Fibroblast of skin of back (primary cell): ENCODE results near the gene SPNS2. TPM values are rescaled to one million over a fixed set of nuclear protein-coding genes. Genes with fewer than 3 reads are reported as not detected.

Source experiments
- DNase-seq: peaks from one replicate; pipeline ENCODE4 v3.0.0-alpha.2; 2013
- polyA plus RNA-seq, 2 experiments: library from polyadenylated mRNA; unstranded; fragments of 120-200 nt; gene quantifications; one replicate each; pipeline ENCODE4 v1.2.1, GENCODE V29; 2013; ENCODE audit not compliant: insufficient read length in 2 of 2

The SPNS2 gene
- polyA plus RNA-seq (2013, experiment 1 of 2; ENCODE audit: insufficient read length): 0.24 TPM
- 0.16 TPM for polyA plus RNA-seq (2013, experiment 2 of 2; ENCODE audit: insufficient read length)

DNA sequence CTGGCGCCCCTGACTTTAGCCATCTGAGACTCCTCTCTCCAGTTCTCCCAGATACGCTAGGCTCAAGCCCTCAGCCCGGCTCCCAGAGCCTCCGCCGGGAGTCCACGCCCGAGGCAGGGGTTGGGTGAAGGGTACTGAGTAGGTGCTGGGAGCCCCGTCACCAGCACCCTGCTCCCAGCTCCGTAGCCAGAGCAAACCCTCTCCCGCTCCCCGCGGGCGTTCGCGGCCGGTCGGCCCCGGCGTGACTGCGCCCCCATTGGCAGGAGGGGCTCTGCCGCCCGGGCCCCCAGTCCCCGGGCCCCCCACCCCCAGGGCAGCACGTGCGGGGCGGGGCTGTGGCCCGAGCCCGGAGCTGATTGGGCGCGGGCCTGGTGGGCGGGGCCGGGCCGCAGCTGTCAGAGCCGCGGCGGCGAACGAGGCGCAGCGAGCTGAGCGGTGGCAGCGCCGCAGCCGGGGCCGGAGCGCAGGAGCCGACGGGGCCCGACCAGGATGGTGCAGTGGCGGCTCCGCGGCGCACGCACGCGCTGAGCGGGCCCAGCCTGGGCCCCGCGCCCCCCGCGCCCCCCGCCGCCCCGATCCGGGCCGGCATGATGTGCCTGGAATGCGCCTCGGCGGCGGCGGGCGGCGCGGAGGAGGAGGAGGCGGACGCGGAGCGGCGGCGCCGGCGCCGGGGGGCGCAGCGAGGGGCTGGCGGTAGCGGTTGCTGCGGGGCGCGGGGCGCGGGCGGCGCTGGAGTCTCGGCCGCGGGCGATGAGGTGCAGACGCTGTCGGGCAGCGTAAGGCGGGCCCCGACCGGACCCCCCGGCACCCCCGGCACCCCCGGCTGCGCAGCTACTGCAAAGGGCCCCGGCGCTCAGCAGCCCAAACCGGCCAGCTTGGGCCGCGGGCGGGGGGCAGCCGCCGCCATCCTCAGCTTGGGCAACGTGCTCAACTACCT, at the start of gene SPNS2:
Gene SPNS2 (plus strand): TSS at position 421 of the 937 bp plus-strand sequence. CDS start 167 bp downstream, at position 588.
- peak; percentile 49 for DNase-seq

DNA sequence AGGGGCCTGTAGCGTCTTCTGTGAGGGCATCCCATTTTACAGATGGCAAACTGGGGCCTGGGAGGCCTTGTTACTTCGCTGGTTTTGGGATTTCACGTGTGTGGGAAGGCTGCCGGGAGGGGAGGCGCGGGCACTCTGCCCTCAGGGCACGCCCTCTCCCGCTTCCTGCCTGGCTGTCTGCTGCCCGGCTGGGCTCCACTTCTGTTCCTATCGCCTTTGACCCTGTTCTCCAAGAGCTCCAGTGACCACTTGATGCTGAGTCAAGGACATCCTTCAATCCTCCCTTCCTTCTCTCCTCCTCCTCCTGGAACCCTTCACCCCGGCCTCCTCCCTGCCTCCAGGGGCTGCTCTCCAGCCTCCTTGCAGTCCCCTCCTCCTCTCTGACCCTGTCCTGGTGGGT, 48.9 kb upstream of the SPNS2 start:
- no peak for DNase-seq

- DNase-seq: no peak
Observed at GRCh38 chr17:4450710-4451316, 47.9 kb upstream of the SPNS2 start.

GRCh38 chr17:4453812-4454591, 44.7 kb upstream of the SPNS2 start:
- no peak for DNase-seq

DNA sequence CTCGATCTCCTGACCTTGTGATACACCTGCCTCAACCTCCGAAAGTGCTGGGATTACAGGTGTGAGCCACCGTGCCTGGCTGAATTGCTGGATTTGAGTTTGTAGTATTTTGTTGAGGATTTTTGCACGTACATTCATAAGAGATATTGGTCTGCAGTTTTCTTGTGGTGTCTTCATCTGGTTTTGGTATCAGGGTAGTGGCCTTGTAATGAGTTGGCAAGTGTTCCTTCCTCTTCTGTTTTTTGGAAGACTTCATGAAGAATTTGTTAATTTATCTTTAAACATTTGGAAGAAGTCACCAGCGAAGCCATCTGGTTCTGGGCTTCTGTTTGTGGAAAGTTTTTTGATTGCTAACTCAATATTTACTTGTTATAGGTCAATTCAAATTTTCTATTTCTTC, 38.0 kb upstream of the SPNS2 start:
- no peak for DNase-seq

- DNase-seq: no peak
Observed at GRCh38 chr17:4463818-4464476, 34.7 kb upstream of the SPNS2 start.

GRCh38 chr17:4465786-4466185, 32.9 kb upstream of the SPNS2 start:
- no peak for DNase-seq

GRCh38 chr17:4467287-4467686, 31.4 kb upstream of the SPNS2 start:
- DNase-seq: no peak

DNA sequence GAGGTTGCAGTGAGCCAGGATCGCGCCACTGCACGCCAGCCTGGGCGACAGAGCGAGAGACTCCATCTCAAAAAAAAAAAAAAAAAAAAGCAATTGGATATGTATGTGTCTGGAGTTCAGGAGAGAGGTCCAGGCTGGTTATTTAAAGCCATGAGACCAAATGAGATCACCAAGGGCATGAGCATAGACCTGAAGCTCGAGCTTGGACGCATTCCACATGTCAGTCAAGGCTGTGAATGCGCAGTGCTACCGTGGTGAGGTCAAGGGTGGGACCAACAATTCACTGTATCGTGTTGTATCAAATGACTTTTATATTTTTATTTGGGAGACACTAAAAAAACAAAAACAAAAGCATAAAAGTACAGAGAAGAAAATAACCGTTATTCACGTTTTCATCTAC, 29.1 kb upstream of the SPNS2 start:
- no peak for DNase-seq

- DNase-seq: no peak
Observed at GRCh38 chr17:4472286-4472685, 26.4 kb upstream of the SPNS2 start.

DNA sequence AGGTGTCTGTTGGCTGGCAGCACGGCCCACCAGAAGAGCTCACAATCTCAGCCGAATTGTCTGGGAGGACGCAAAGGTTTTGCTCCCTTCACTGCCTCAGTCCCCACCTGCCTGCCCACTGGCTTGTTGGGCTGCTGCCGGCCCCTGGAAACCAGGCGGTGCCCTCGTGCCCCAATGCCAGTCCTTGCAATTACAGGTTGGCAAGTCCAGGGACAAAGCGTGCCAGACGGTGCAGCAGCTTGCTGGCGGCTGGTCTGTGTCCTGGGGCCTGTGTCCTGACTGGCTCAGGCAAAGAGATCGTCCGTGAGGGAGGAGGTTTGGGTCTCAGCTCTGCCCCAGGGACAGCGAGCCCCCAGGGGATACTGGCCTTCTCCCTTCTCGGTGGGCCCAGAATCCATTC, 24.6 kb upstream of the SPNS2 start:
- no peak for DNase-seq

DNA sequence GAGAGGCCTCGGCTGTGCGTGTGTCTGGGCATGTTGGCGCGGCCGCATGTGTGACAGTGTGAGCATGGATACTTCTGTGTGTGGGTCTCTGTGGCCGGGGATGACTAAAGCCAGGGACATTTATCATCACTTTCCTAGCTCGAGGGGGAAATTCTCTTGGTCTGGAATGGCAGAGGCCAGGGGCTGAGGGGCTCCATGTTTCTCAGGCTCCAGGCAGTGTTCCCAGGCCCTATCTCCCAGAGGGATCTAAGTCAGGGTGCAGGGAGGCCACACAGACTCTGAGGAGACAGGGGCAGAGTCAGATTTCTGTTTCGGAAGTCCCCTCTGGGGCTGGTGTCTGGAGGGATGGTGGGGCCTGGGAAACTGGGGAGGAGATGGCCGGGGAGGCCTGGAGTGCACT, 23.7 kb upstream of the SPNS2 start:
- DNase-seq: no peak

DNA sequence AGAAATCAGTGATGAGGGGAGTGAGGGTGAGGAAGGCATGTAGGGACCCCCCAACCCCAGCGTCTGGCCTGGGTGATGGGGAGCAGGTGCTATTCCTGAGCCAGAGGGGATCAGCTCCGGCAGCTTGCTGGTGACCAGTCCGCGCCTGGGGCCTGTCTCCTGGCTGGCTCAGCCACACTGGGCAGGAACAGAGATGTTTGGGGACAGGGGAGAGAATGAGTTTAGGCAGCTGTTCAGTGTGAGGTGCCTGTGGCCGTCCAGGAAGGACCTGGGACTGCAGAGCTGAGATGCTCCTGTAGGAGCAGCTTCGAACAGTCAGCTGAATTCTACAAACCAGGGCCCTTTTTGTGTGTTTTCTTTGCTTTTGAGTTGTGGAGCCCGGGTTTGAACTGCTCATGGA, 23.2 kb upstream of the SPNS2 start:
- DNase-seq: no peak

DNA sequence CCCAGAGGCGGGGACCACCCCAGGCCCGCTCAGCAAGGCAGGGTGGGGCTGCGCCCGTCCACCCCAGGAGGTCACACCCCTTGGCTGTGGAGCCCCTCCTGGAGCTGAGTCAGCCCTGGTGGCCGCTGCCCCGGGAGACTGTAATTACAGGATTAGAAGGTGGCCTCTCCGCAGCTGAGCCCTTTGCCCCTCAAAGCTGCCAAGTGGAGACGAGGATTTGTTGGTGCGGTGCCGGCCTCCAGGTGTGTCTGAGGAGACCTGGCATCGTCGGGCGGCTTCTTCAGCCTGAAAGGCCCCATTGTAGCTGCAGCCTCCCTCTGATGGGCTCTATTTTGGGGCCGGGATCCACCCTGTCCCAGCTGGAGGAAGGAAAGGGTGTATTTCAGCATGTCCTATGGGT, 22.7 kb upstream of the SPNS2 start:
- no peak for DNase-seq

DNA sequence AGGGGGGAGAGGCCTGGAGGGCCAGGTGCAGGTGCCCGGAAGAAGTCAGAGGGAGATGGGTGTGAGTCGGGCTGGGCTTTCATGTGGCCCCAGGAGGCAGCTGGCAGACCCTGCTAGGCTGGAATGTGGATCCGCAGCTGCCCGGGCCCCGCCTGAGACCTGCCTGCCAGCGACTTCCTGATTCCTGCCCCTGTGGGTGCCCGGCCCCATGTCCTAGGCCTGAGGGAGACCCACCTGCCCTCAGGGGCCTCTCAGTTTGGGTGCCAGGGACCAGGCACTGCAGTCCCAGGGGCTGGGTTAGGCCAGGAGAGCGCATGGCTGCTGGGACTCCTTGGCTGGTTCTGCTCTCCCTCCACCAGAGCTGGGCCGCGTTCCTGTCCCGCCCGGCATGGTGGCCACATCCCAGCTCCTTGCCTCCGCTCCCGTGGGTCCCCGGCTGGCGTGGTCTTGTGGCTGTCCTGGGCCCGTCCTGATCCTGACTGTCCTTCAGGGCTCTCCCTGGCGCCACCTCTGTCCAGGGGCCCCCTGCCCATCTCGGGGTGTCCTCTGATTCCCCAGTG, 22.1 kb upstream of the SPNS2 start:
- no peak for DNase-seq

- DNase-seq: no peak
Observed at GRCh38 chr17:4477255-4477791, 21.4 kb upstream of the SPNS2 start.

- no peak for DNase-seq
Observed at GRCh38 chr17:4478318-4478830, 20.3 kb upstream of the SPNS2 start.

DNA sequence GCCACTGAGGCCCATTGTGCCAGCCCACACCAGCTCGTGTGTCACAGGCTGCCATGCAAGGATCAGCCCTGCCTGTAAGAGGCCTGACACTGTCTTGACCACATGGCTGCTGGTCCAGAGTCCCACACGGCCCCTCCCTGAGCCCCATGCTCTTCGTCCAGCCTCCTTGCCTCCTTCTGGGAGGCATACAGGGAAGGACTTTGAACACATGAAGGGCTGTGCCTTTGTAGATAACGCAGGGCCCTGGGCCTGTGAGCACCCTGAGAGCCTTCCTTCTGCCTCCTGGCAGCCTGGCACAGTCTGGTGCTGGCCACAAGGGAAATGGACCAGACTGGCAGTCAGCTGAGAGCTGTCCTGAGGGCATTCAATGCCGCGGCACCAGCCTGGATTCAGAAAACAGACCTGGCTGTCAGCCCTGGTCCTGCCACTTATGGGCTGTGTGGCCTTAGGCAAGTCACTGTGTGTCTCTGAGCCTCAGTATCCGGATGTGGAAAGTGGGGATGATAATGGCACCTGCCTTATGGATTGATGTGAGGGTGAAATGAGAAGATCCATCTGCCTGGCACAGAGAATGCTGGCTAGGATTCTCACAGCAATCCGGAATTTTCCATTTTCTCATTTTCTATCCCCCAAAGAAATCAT, 19.2 kb upstream of the SPNS2 start:
- DNase-seq: no peak

DNA sequence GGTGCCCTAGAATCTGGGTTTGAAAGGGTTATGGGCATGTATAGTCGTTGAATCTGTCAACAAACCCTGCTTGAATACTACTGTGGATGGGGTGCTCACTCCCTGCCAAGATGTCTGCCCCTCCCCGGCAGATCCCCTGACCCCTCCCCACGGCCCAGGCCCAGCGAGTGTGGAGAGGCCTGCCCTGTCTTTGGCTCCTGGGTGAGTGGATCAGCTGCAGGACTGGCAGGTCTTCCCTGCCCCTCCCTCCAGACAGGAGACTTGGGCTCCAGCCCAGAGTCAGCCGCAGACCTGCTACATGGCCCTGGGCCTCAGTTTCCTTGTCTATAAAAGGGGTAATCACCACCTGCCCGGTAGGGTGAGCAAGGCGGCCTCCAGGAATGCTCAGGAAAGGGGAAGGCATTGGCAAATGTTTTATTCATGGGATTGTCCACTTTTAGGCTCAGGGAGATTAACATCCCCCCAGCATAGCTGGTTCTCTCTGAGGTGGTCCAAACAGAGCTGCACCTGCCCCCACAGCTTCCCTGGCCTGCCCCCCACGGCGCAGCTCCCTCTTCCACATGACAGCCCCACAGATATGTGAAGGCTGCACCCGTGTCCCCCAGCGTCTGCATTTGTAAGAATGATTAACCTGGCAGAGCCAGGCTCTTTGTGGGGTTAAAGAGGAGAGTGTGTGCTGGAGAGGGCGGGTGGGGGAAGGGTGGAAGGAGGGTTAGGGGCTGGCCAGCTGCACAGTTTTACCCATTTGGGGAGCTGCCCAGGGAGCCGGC, 18.5 kb upstream of the SPNS2 start:
- DNase-seq: no peak
